Caco-2 (cell line): ENCODE results near the gene ASB13. TPM values are rescaled to one million over a fixed set of nuclear protein-coding genes. Genes with fewer than 3 reads are reported as not detected.

Experiments used
- BruUV-seq: library from RNA; stranded (reverse); fragments of 400-500 nt; replicated peaks from 2 replicates; lab custom pipeline; 2021; lab: Mats Ljungman, UMichigan
- CTCF ChIA-PET: fragments of 300-600 bp; sonication (Branson Sonifier 250); formaldehyde crosslinking; loops from one replicate; lab custom pipeline; 2022; ENCODE audit warnings: antibody characterized with exemption; lab: Charles Lee
- POLR2A ChIA-PET: fragments of 300-600 bp; sonication (Branson Sonifier 250); formaldehyde crosslinking; loops from one replicate; lab custom pipeline; 2022; ENCODE audit warnings: antibody characterized with exemption; lab: Charles Lee
- DNase-seq, 2 experiments: peaks; one replicate each; pipeline versions ENCODE4 v3.0.0 to v3.0.0-alpha.2; 2020 to 2022
- H3K27me3 ChIP-seq: replicated peaks from 2 replicates; pipeline ENCODE4 v1.6.0; 2011; ENCODE audit warnings: low read length; ENCODE audit not compliant: control insufficient read depth, insufficient read depth
- H3K36me3 ChIP-seq: 2 replicates; pipeline ENCODE4 v1.5.1; 2011; ENCODE audit warnings: low read length; ENCODE audit not compliant: control insufficient read depth, insufficient read depth
- H3K4me1 ChIP-seq: fragments of 250-450 bp; sonication (Bioruptor Pico); 2 replicates; pipeline ENCODE4 v1.5.1; 2020; ENCODE audit warnings: mild to moderate bottlenecking
- H3K4me3 ChIP-seq: 2 replicates; pipeline ENCODE4 v1.5.1; 2011; ENCODE audit warnings: low read depth, mild to moderate bottlenecking, control low read depth, low read length
- H3K9me3 ChIP-seq: fragments of 250-450 bp; sonication (Bioruptor Pico); 2 replicates; pipeline ENCODE4 v1.5.1; 2020; ENCODE audit warnings: mild to moderate bottlenecking, moderate library complexity
- H3K27ac Mint-ChIP-seq: one replicate; pipeline ENCODE4 v1.8.0; 2022; ENCODE audit warnings: mixed read lengths; ENCODE audit not compliant: unreplicated experiment
- H3K27me3 Mint-ChIP-seq: one replicate; pipeline ENCODE4 v1.8.0; 2022; ENCODE audit warnings: mixed read lengths; ENCODE audit not compliant: insufficient read depth, unreplicated experiment
- H3K36me3 Mint-ChIP-seq: one replicate; pipeline ENCODE4 v1.8.0; 2022; ENCODE audit warnings: mild to moderate bottlenecking, mixed read lengths; ENCODE audit not compliant: insufficient read depth, unreplicated experiment
- H3K4me1 Mint-ChIP-seq: one replicate; pipeline ENCODE4 v1.8.0; 2022; ENCODE audit warnings: low read depth, mixed read lengths; ENCODE audit not compliant: unreplicated experiment
- H3K4me3 Mint-ChIP-seq: one replicate; pipeline ENCODE4 v1.8.0; 2022; ENCODE audit warnings: mild to moderate bottlenecking, moderate library complexity, mixed read lengths; ENCODE audit not compliant: unreplicated experiment
- H3K9me3 Mint-ChIP-seq: one replicate; pipeline ENCODE4 v1.8.0; 2022; ENCODE audit warnings: mixed read lengths; ENCODE audit not compliant: unreplicated experiment
- CTCF ChIP-seq, 2 experiments: fragments of 200-600 bp in 1 of 2; IDR thresholded peaks; 1 replicate in 1 of 2; 2 replicates in 1 of 2; pipeline versions ENCODE4 v1.5.1 to v1.8.0; 2011 to 2022; ENCODE audit warnings: antibody characterized with exemption in 1 of 2, control low read depth in 1 of 2, inconsistent platforms in 1 of 2, low read depth in 1 of 2, low read length in 1 of 2, mild to moderate bottlenecking in 1 of 2, moderate library complexity in 1 of 2; ENCODE audit not compliant: insufficient read depth in 1 of 2, severe bottlenecking in 1 of 2, unreplicated experiment in 1 of 2
- intact Hi-C: fragments of 100-400 bp; cut with micrococcal nuclease; formaldehyde crosslinking; loops from one replicate; pipeline ENCODE4 v1.10.0; 2022; ENCODE audit not compliant: unreplicated experiment
- total RNA-seq: library from RNA; stranded (reverse); gene quantifications from 2 replicates; pipeline ENCODE4 v1.2.3, GENCODE V29; 2022

ASB13 gene
- total RNA-seq, 1 experiment from 2014 or later: 44.8 TPM

- intact Hi-C loops: no loop called here
- peaks cover 19% of the 10 kb centered on the region for H3K4me1 Mint-ChIP-seq
Observed at GRCh38 chr10:5645944-5646617, 20.3 kb downstream of the ASB13 start.

GRCh38 chr10:5645375-5645774, 21.0 kb downstream of the ASB13 start:
- Histone ChIP-seq H3K9me3 (no peaks in the 10 kb centered on the region), H3K27me3 (no peaks in the 10 kb centered on the region), H3K4me3 (no peak overlapping the region), H3K4me1 (no peaks in the 10 kb centered on the region), H3K36me3 (peaks cover 5% of the 10 kb centered on the region)
- Mint-ChIP-seq H3K27ac (no peak overlapping the region), H3K27me3 (no peaks in the 10 kb centered on the region), H3K9me3 (no peaks in the 10 kb centered on the region), H3K36me3 (peaks cover 46% of the 10 kb centered on the region), H3K4me3 (no peak overlapping the region), H3K4me1 (peaks cover 19% of the 10 kb centered on the region)
- DNase-seq: no peak
- CTCF ChIA-PET: interaction anchor here (2.0 kb wide), 1 partner anchor 14 kb away, joined by 6 read pairs; no protein-coding TSS in a partner anchor
- no peak for TF ChIP-seq CTCF (IDR thresholded peaks at IDR 0.05; ENCODE audit: insufficient read depth in 1 of 2, low read depth in 1 of 2, low read length in 1 of 2, severe bottlenecking in 1 of 2, unreplicated experiment in 1 of 2)
- intact Hi-C loops: no loop called here
- BruUV-seq: no TSS peak
- POLR2A ChIA-PET: no interaction called here

More at GRCh38 chr10:5645944-5646617, 20.3 kb downstream of the ASB13 start:
- POLR2A ChIA-PET: no interaction called here
- CTCF ChIA-PET: interaction anchor here (2.0 kb wide), 1 partner anchor 14 kb away, joined by 6 read pairs; no protein-coding TSS in a partner anchor
- Mint-ChIP-seq H3K36me3 (peaks cover 42% of the 10 kb centered on the region), H3K27me3 (no peaks in the 10 kb centered on the region), H3K27ac (no peak overlapping the region), H3K9me3 (no peaks in the 10 kb centered on the region), H3K4me3 (no peak overlapping the region)
- Histone ChIP-seq H3K36me3 (peaks cover 5% of the 10 kb centered on the region), H3K9me3 (no peaks in the 10 kb centered on the region), H3K4me1 (no peaks in the 10 kb centered on the region), H3K27me3 (no peaks in the 10 kb centered on the region), H3K4me3 (no peak overlapping the region)
- DNase-seq: no peak
- TF ChIP-seq CTCF (IDR thresholded peaks at IDR 0.05; ENCODE audit: insufficient read depth in 1 of 2, low read depth in 1 of 2, low read length in 1 of 2, severe bottlenecking in 1 of 2, unreplicated experiment in 1 of 2): no peak
- no TSS peak for BruUV-seq

GRCh38 chr10:5644930-5645329, 21.5 kb downstream of the ASB13 start:
- no TSS peak for BruUV-seq
- Mint-ChIP-seq H3K27me3 (no peaks in the 10 kb centered on the region), H3K4me3 (no peak overlapping the region), H3K4me1 (peaks cover 19% of the 10 kb centered on the region), H3K9me3 (no peaks in the 10 kb centered on the region), H3K27ac (no peak overlapping the region), H3K36me3 (peaks cover 46% of the 10 kb centered on the region)
- H3K27me3 ChIP-seq: no peaks in the 10 kb centered on the region
- no peak for DNase-seq
- H3K4me3 ChIP-seq: no peak overlapping the region
- intact Hi-C loops: no loop called here
- no peaks in the 10 kb centered on the region for H3K9me3 ChIP-seq
- peaks cover 6% of the 10 kb centered on the region for H3K36me3 ChIP-seq
- no peaks in the 10 kb centered on the region for H3K4me1 ChIP-seq
- ChIA-PET CTCF (interaction anchor here (2.0 kb wide), 1 partner anchor 13 kb away, joined by 6 read pairs; no protein-coding TSS in a partner anchor), POLR2A (no interaction called here)
- TF ChIP-seq CTCF (IDR thresholded peaks at IDR 0.05; ENCODE audit: insufficient read depth in 1 of 2, low read depth in 1 of 2, low read length in 1 of 2, severe bottlenecking in 1 of 2, unreplicated experiment in 1 of 2): no peak
